B cell (primary cell): ENCODE measurements around the gene GYPC. TPM values are rescaled to one million over a fixed set of nuclear protein-coding genes. Genes with fewer than 3 reads are reported as not detected.

ENCODE experiments used
- ATAC-seq: fragments of 200-7000 bp; cut with Tn5 transposase; one replicate; pipeline ENCODE4 v1.10.0; 2021; ENCODE audit warnings: low read depth, mild to moderate bottlenecking, moderate number of reproducible peaks, moderate library complexity
- CTCF ChIA-PET: fragments of 350-600 bp; sonication (Branson Sonifier 250); formaldehyde crosslinking; loops from one replicate; lab custom pipeline; 2021; ENCODE audit warnings: antibody characterized with exemption, inconsistent platforms; lab: Charles Lee
- POLR2A ChIA-PET: fragments of 350-600 bp; sonication (Branson Sonifier 250); formaldehyde crosslinking; loops from one replicate; lab custom pipeline; 2021; ENCODE audit warnings: antibody characterized with exemption; lab: Charles Lee
- DNase-seq: peaks from one replicate; pipeline ENCODE4 v3.0.0; 2013
- H2AFZ ChIP-seq: 2 replicates; pipeline ENCODE4 v1.6.1; 2012; ENCODE audit warnings: mild to moderate bottlenecking, low read depth, low read length; ENCODE audit not compliant: insufficient read depth, poor library complexity, severe bottlenecking
- H3K27ac ChIP-seq, 2 donors: 1 replicate in 1 of 2; 2 replicates in 1 of 2; pipeline ENCODE4 v1.5.1; 2012 to 2013; ENCODE audit warnings: low read length in 2 of 2, mild to moderate bottlenecking in 2 of 2, moderate library complexity in 1 of 2
- H3K27me3 ChIP-seq, 4 experiments: fragments of 200-600 bp in 1 of 4; sonication (generic) in 1 of 4; replicated peaks in 1 of 4; 1 replicate in 2 of 4; 2 replicates in 2 of 4; pipeline versions ENCODE4 v1.6.1 to v1.7.0; 2013 to 2016; ENCODE audit warnings: low read length in 3 of 4, mild to moderate bottlenecking in 2 of 4, mixed read lengths in 1 of 4, moderate library complexity in 1 of 4; ENCODE audit not compliant: insufficient read depth in 4 of 4, control insufficient read depth in 3 of 4; ENCODE audit errors: control extremely low read depth in 1 of 4
- H3K36me3 ChIP-seq, 2 experiments: replicated peaks in 1 of 2; 1 replicate in 1 of 2; 2 replicates in 1 of 2; pipeline versions ENCODE4 v1.6.1 to v1.7.1; 2013; ENCODE audit warnings: low read length in 1 of 2; ENCODE audit not compliant: insufficient read depth in 2 of 2, control insufficient read depth in 1 of 2; ENCODE audit errors: control extremely low read depth in 1 of 2, extremely low read depth in 1 of 2
- H3K4me1 ChIP-seq, 2 donors: fragments of 200-600 bp in 1 of 2; sonication (generic) in 1 of 2; 1 replicate in 1 of 2; 2 replicates in 1 of 2; pipeline versions ENCODE4 v1.5.1 to v1.6.1; 2013 to 2017; ENCODE audit warnings: low read length in 2 of 2; ENCODE audit not compliant: control insufficient read depth in 2 of 2, insufficient read depth in 2 of 2
- H3K4me2 ChIP-seq: replicated peaks from 2 replicates; pipeline ENCODE3; 2012; ENCODE audit warnings: mild to moderate bottlenecking, low read depth, low read length; ENCODE audit not compliant: poor library complexity, severe bottlenecking
- H3K4me3 ChIP-seq, 5 experiments: fragments of 200-600 bp in 1 of 5; sonication (generic) in 1 of 5; 1 replicate in 3 of 5; 2 replicates in 2 of 5; pipeline versions ENCODE4 v1.5.1 to v1.7.0; 2011 to 2016; ENCODE audit warnings: low read length in 4 of 5, mild to moderate bottlenecking in 4 of 5, low read depth in 2 of 5, control low read depth in 1 of 5, moderate library complexity in 1 of 5; ENCODE audit not compliant: insufficient read depth in 1 of 5; ENCODE audit errors: control extremely low read depth in 1 of 5, extremely low read depth in 1 of 5
- H3K79me2 ChIP-seq: fragments of 200-600 bp; sonication (generic); one replicate; pipeline ENCODE4 v1.6.0; 2016; ENCODE audit warnings: low read length; ENCODE audit not compliant: control insufficient read depth, insufficient read depth
- H3K9ac ChIP-seq: fragments of 200-600 bp; sonication (generic); 2 replicates; pipeline ENCODE4 v1.6.1; 2017; ENCODE audit warnings: mild to moderate bottlenecking, low read length, moderate library complexity
- H3K9me3 ChIP-seq, 3 donors: one replicate each; pipeline versions ENCODE4 v1.6.1 to v1.7.1; 2013; ENCODE audit warnings: low read length in 2 of 3; ENCODE audit not compliant: control insufficient read depth in 2 of 3, insufficient read depth in 1 of 3; ENCODE audit errors: control extremely low read depth in 1 of 3
- H4K20me1 ChIP-seq: 2 replicates; pipeline ENCODE4 v1.6.0; 2012; ENCODE audit warnings: mild to moderate bottlenecking, low read length; ENCODE audit not compliant: insufficient read depth, control insufficient read depth, poor library complexity, severe bottlenecking
- H3K27ac Mint-ChIP-seq: one replicate; pipeline ENCODE4 v1.8.0; 2021; ENCODE audit warnings: mixed read lengths
- H3K27me3 Mint-ChIP-seq: one replicate; pipeline ENCODE4 v1.8.0; 2021; ENCODE audit warnings: mixed read lengths
- H3K4me1 Mint-ChIP-seq: one replicate; pipeline ENCODE4 v1.8.0; 2021; ENCODE audit warnings: mixed read lengths
- H3K4me3 Mint-ChIP-seq: one replicate; pipeline ENCODE4 v1.8.0; 2021; ENCODE audit warnings: mixed read lengths
- H3K9me3 Mint-ChIP-seq: one replicate; pipeline ENCODE4 v1.8.0; 2022; ENCODE audit warnings: mixed read lengths; ENCODE audit not compliant: insufficient read depth
- CTCF ChIP-seq: fragments of 200-600 bp; IDR thresholded peaks from one replicate; pipeline ENCODE4 v1.8.0; 2022; ENCODE audit warnings: antibody characterized with exemption, mild to moderate bottlenecking
- EZH2 ChIP-seq: IDR thresholded peaks from 2 replicates; pipeline ENCODE4 v1.6.1; 2012; ENCODE audit warnings: borderline replicate concordance, low read depth, mild to moderate bottlenecking, moderate library complexity, low read length; ENCODE audit not compliant: insufficient read depth, poor library complexity, severe bottlenecking
- WGBS: methylation state at CpG from one replicate; pipeline ENCODE4 v1.1.5; 2013; ENCODE audit warnings: missing lambda C conversion rate; ENCODE audit not compliant: insufficient coverage; 5-methylcytosine and 5-hydroxymethylcytosine counted together
- intact Hi-C: fragments of 100-400 bp; cut with micrococcal nuclease; formaldehyde crosslinking; loops from one replicate; pipeline ENCODE4 v1.10.0; 2022
- polyA plus RNA-seq: library from polyadenylated mRNA; depleted of rRNA; stranded (reverse); fragments of >200 nt; gene quantifications from 2 replicates; pipeline ENCODE4 v1.2.3, GENCODE V29; 2012
- total RNA-seq, 2 donors: library from RNA; stranded (reverse); fragments of 120-200 nt in 1 of 2; gene quantifications; 1 replicate in 1 of 2; 2 replicates in 1 of 2; pipeline versions ENCODE4 v1.2.3 to v1.2.4, GENCODE V29; 2013 to 2022

The GYPC gene
- total and polyA plus RNA-seq, 2 donors (not counting 1 experiment from before 2014, with no cell fraction given): 48.8 to 111 TPM

- Mint-ChIP-seq H3K27me3 (peaks cover 13% of the 10 kb centered on the region), H3K4me3 (no peak overlapping the region), H3K9me3 (no peaks in the 10 kb centered on the region), H3K27ac (no peak overlapping the region), H3K4me1 (peaks cover 1% of the 10 kb centered on the region)
- H2AFZ ChIP-seq: no peak overlapping the region
- H3K79me2 ChIP-seq: no peaks in the 10 kb centered on the region
- ChIA-PET POLR2A (no interaction called here), CTCF (no interaction called here)
- no peaks in the 10 kb centered on the region for H4K20me1 ChIP-seq
- no peak for ATAC-seq
- intact Hi-C loops: no loop called here
- no peak for DNase-seq
- no peaks in the 10 kb centered on the region for H3K36me3 ChIP-seq
- H3K9ac ChIP-seq: no peak overlapping the region
- H3K4me2 ChIP-seq: no peak overlapping the region
- no peak for TF ChIP-seq CTCF
- no peak overlapping the region for H3K4me3 ChIP-seq
- H3K9me3 ChIP-seq: no peaks in the 10 kb centered on the region
- WGBS: 71% methylated on average over 6 of the region's 6 CpGs
- H3K27ac ChIP-seq: no peak overlapping the region
- peaks cover 0 to 4% of the 10 kb centered on the region in 2 donors for H3K4me1 ChIP-seq
- H3K27me3 ChIP-seq: no peaks in the 10 kb centered on the region
Observed at GRCh38 chr2:126714191-126714965, 58.4 kb downstream of the GYPC start.

- 85% methylated on average over 2 of the region's 3 CpGs for WGBS
- intact Hi-C loops: no loop called here
- Mint-ChIP-seq H3K4me1 (peaks cover 6% of the 10 kb centered on the region), H3K4me3 (no peak overlapping the region), H3K9me3 (no peaks in the 10 kb centered on the region), H3K27ac (no peak overlapping the region), H3K27me3 (peaks cover 11% of the 10 kb centered on the region)
- DNase-seq (no peak), ATAC-seq (no peak)
- TF ChIP-seq CTCF: no peak
- no peak for TF ChIP-seq EZH2
- Histone ChIP-seq H4K20me1 (no peaks in the 10 kb centered on the region), H2AFZ (no peak overlapping the region), H3K4me2 (no peak overlapping the region), H3K27me3 (no peaks in the 10 kb centered on the region), H3K4me1 (peaks cover 0 to 9% of the 10 kb centered on the region in 2 donors), H3K9ac (no peak overlapping the region), H3K79me2 (no peaks in the 10 kb centered on the region), H3K9me3 (no peaks in the 10 kb centered on the region), H3K27ac (no peak overlapping the region), H3K4me3 (no peak overlapping the region), H3K36me3 (no peaks in the 10 kb centered on the region)
- ChIA-PET CTCF (no interaction called here), POLR2A (no interaction called here)
Observed at GRCh38 chr2:126715111-126715510, 59.2 kb downstream of the GYPC start.
